M059J (cell line): ENCODE results near the gene COPG1. TPM values are rescaled to one million over a fixed set of nuclear protein-coding genes. Genes with fewer than 3 reads are reported as not detected.
A peak's percentile ranks its signal among the peaks of the same experiment; 100 is the strongest.

Source experiments
- DNase-seq: peaks from one replicate; pipeline ENCODE4 v3.0.0-alpha.2; 2012; ENCODE audit warnings: low read depth
- total RNA-seq: library from RNA; depleted of rRNA; stranded (reverse); fragments of >200 nt; shearing (Covaris generic); gene quantifications from 2 replicates; pipeline ENCODE4 v1.2.3, GENCODE V29; 2014

The COPG1 gene
- total RNA-seq, 1 experiment from 2014 or later, result 347 TPM

- peak; percentile 26 for DNase-seq
Observed at GRCh38 chr3:129278966-129279906, 29.8 kb downstream of the COPG1 start.

- no peak for DNase-seq
Observed at GRCh38 chr3:129280183-129280582, 30.8 kb downstream of the COPG1 start.

- DNase-seq, result no peak
Observed at GRCh38 chr3:129281726-129282125, 32.3 kb downstream of the COPG1 start.

GRCh38 chr3:129282727-129283327, 33.4 kb downstream of the COPG1 start:
- DNase-seq, result peak; percentile 87

GRCh38 chr3:129286081-129286480, 36.7 kb downstream of the COPG1 start:
- no peak for DNase-seq

GRCh38 chr3:129288446-129288845, 39.0 kb downstream of the COPG1 start:
- DNase-seq, result no peak

- peak; percentile 87 for DNase-seq
Observed at GRCh38 chr3:129289201-129289921, 40.0 kb downstream of the COPG1 start.

- DNase-seq, result no peak
Observed at GRCh38 chr3:129291236-129291886, 42.0 kb downstream of the COPG1 start.

- no peak for DNase-seq
Observed at GRCh38 chr3:129295286-129295685, 45.9 kb downstream of the COPG1 start.

GRCh38 chr3:129304146-129304961, 54.9 kb downstream of the COPG1 start:
- DNase-seq, result no peak

GRCh38 chr3:129304962-129305222, 55.5 kb downstream of the COPG1 start:
- DNase-seq, result no peak

- DNase-seq, result peak; percentile 75
Observed at GRCh38 chr3:129305592-129306091, 56.2 kb downstream of the COPG1 start.

GRCh38 chr3:129308636-129309035, 59.2 kb downstream of the COPG1 start:
- DNase-seq, result no peak

- no peak for DNase-seq
Observed at GRCh38 chr3:129310111-129311011, 61.0 kb downstream of the COPG1 start.

GRCh38 chr3:129311054-129311902, 61.9 kb downstream of the COPG1 start:
- no peak for DNase-seq

- DNase-seq, result peak; percentile 24
Observed at GRCh38 chr3:129312021-129312639, 62.7 kb downstream of the COPG1 start.

- DNase-seq, result peak; percentile 54
Observed at GRCh38 chr3:129312671-129313414, 63.4 kb downstream of the COPG1 start.

- no peak for DNase-seq
Observed at GRCh38 chr3:129313415-129313664, 63.9 kb downstream of the COPG1 start.
